Measurements from ENCODE around the gene TNK1. TPM values are rescaled to one million over a fixed set of nuclear protein-coding genes. Genes with fewer than 3 reads are reported as not detected.
"Not testable (repeated sequence)": the region's sequence is repeated elsewhere in the genome, so short reads cannot be mapped to it uniquely, and the experiment has no call there.

Gene TNK1
- total RNA-seq, 2 experiments from 2014 or later = 4.0 to 4.8 TPM

DNA sequence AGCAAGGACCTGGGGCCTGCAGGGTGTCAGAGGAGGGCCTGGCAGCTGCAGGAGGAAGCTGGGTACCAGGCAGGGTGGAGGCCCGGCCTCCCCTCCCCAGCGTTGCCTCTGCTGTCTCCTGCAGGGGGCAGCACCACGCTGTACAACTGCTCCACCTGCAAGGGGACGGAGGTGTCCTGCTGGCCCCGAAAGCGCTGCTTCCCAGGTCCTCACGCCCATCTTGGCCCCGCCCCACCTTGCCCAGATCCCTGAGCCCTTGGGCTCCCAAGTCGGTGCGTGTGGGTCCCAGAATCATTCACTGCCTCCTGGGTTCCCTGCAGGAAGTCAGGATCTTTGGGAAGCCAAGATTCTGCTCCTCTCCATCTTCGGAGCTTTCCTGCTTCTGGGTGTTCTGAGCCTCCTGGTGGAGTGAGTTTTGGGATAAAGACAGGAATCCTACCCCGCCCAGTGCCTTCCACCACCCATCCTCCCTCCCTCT, 24.8 kb upstream of the TNK1 start:
- H3K4me3 Mint-ChIP-seq = no peak overlapping the region
- H3K4me1 Mint-ChIP-seq (ENCODE audit: low read depth) = peaks cover 28% of the 10 kb centered on the region
- peaks cover 3% of the 10 kb centered on the region for H3K36me3 Mint-ChIP-seq (ENCODE audit: low read depth)
- no peaks in the 10 kb centered on the region for H3K27me3 Mint-ChIP-seq (ENCODE audit: low read depth)
- intact Hi-C loops (cut with micrococcal nuclease) = loop anchor here (1.0 to 5.0 kb wide), 5 partner anchors 36 to 331 kb away; partner anchors contain the start of genes PLSCR3, SENP3, TMEM102 and TP53
- peak; percentile 91 for DNase-seq
- H3K9me3 Mint-ChIP-seq = no peaks in the 10 kb centered on the region
- H3K27ac Mint-ChIP-seq = no peak overlapping the region
- CTCF ChIA-PET = interaction anchor here (0.6 to 4.4 kb wide), 37 partner anchors 12 to 331 kb away, joined by 3 to 34 read pairs (median 4); partner anchors contain the start of genes ACAP1, FGF11, NEURL4 and PLSCR3

GRCh38 chr17:7356756-7357155, 24.1 kb upstream of the TNK1 start:
- no peaks in the 10 kb centered on the region for H3K36me3 Mint-ChIP-seq (ENCODE audit: low read depth)
- no peak for DNase-seq
- intact Hi-C loops (cut with micrococcal nuclease) = loop anchor here (1.0 to 5.0 kb wide), 5 partner anchors 36 to 330 kb away; partner anchors contain the start of genes PLSCR3, SENP3, TMEM102 and TP53
- peaks cover 25% of the 10 kb centered on the region for H3K4me1 Mint-ChIP-seq (ENCODE audit: low read depth)
- no peaks in the 10 kb centered on the region for H3K9me3 Mint-ChIP-seq
- CTCF ChIA-PET = interaction anchor here (0.9 to 4.4 kb wide), 13 partner anchors 11 to 331 kb away, joined by 3 to 34 read pairs (median 7); partner anchors contain the start of genes ACAP1, FGF11, SENP3 and TMEM102
- no peak overlapping the region for H3K4me3 Mint-ChIP-seq
- H3K27ac Mint-ChIP-seq = no peak overlapping the region
- no peaks in the 10 kb centered on the region for H3K27me3 Mint-ChIP-seq (ENCODE audit: low read depth)

- H3K9me3 Mint-ChIP-seq = no peaks in the 10 kb centered on the region
- peaks cover 24% of the 10 kb centered on the region for H3K4me1 Mint-ChIP-seq (ENCODE audit: low read depth)
- intact Hi-C loops (cut with micrococcal nuclease) = loop anchor here (2.0 to 5.0 kb wide), 2 partner anchors 35 to 329 kb away; partner anchors contain the start of genes PLSCR3 and TP53
- no peaks in the 10 kb centered on the region for H3K27me3 Mint-ChIP-seq (ENCODE audit: low read depth)
- CTCF ChIA-PET = no interaction called here
- no peak for DNase-seq
- no peak overlapping the region for H3K27ac Mint-ChIP-seq
- no peak overlapping the region for H3K4me3 Mint-ChIP-seq
- H3K36me3 Mint-ChIP-seq (ENCODE audit: low read depth) = no peaks in the 10 kb centered on the region
These were observed 23.5 kb upstream of the TNK1 start for GRCh38 chr17:7357381-7357780.

GRCh38 chr17:7361906-7362305, 19.0 kb upstream of the TNK1 start:
- Mint-ChIP-seq H3K27me3 (ENCODE audit: low read depth) (no peaks in the 10 kb centered on the region), H3K27ac (no peak overlapping the region), H3K4me3 (no peak overlapping the region), H3K9me3 (no peaks in the 10 kb centered on the region), H3K36me3 (ENCODE audit: low read depth) (no peaks in the 10 kb centered on the region), H3K4me1 (ENCODE audit: low read depth) (no peaks in the 10 kb centered on the region)
- intact Hi-C loops (cut with micrococcal nuclease) = no loop called here
- CTCF ChIA-PET = interaction anchor here (1.3 to 1.4 kb wide), 2 partner anchors 124 to 326 kb away, joined by 3 to 5 read pairs; partner anchors contain the start of gene WRAP53
- no peak for DNase-seq

DNA sequence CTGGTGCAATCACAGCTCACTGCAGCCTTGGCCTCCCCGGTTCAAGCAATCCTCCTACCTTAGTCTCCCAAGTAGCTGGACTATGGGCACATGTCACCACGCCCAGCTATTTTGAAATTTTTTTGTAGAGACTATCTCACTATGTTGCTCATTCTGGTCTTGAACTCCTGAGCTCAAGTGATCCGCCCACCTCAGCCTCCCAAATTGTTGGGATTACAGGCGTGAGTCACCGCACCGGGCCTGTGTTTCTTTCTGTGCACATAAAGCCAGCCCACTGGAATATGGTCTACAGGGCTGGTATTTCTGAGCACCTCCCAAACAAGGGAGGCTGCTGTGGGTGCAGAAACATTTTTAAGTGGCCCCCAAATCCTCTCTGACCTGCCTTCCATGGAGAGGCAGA, 17.6 kb upstream of the TNK1 start:
- intact Hi-C loops (cut with micrococcal nuclease) = no loop called here
- H3K4me3 Mint-ChIP-seq = no peak overlapping the region
- H3K4me1 Mint-ChIP-seq (ENCODE audit: low read depth) = no peaks in the 10 kb centered on the region

GRCh38 chr17:7365963-7366362, 14.9 kb upstream of the TNK1 start:
- H3K4me1 Mint-ChIP-seq (ENCODE audit: low read depth); H3K36me3 Mint-ChIP-seq (ENCODE audit: low read depth); H3K27ac Mint-ChIP-seq; H3K27me3 Mint-ChIP-seq (ENCODE audit: low read depth); H3K4me3 Mint-ChIP-seq; CTCF ChIA-PET; H3K9me3 Mint-ChIP-seq; intact Hi-C loops (cut with micrococcal nuclease); DNase-seq: not testable (repeated sequence)

More for the DNA sequence above, 17.6 kb upstream of the TNK1 start:
- no peaks in the 10 kb centered on the region for H3K9me3 Mint-ChIP-seq
- CTCF ChIA-PET = no interaction called here
- no peak overlapping the region for H3K27ac Mint-ChIP-seq
- no peak for DNase-seq
- no peaks in the 10 kb centered on the region for H3K27me3 Mint-ChIP-seq (ENCODE audit: low read depth)
- H3K36me3 Mint-ChIP-seq (ENCODE audit: low read depth) = no peaks in the 10 kb centered on the region

DNA sequence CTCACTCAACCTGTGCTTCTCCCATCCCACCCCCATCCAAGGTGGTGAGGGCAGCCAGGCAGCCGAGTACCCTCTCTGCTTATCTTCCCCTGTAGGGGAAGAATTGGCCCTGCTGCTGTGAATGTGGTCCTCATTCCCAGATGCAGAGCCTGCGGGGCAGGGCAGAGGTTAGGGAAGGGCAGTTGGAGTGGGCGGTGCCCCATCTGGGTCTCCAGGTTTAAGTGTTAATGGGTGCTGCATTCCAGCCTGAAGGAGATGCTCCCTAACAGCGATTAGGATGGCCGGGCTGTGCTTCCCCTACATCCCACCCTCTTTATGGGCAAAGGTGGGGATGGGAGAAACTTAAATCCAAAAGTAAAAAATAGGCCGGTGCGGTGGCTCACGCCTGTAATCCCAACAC, 13.8 kb upstream of the TNK1 start:
- Mint-ChIP-seq H3K4me1 (ENCODE audit: low read depth) (no peaks in the 10 kb centered on the region), H3K9me3 (no peaks in the 10 kb centered on the region), H3K36me3 (ENCODE audit: low read depth) (no peaks in the 10 kb centered on the region), H3K27me3 (ENCODE audit: low read depth) (peaks cover 2% of the 10 kb centered on the region), H3K4me3 (no peak overlapping the region), H3K27ac (no peak overlapping the region)
- no peak for DNase-seq
- CTCF ChIA-PET = interaction anchor here (1.5 kb wide), 1 partner anchor 11 kb away, joined by 5 read pairs; no protein-coding TSS in a partner anchor
- intact Hi-C loops (cut with micrococcal nuclease) = no loop called here

- intact Hi-C loops (cut with micrococcal nuclease) = no loop called here
- Mint-ChIP-seq H3K27me3 (ENCODE audit: low read depth) (peaks cover 2% of the 10 kb centered on the region), H3K36me3 (ENCODE audit: low read depth) (no peaks in the 10 kb centered on the region), H3K4me3 (no peak overlapping the region), H3K27ac (no peak overlapping the region), H3K4me1 (ENCODE audit: low read depth) (no peaks in the 10 kb centered on the region), H3K9me3 (no peaks in the 10 kb centered on the region)
- DNase-seq = no peak
- CTCF ChIA-PET = interaction anchor here (1.5 kb wide), 1 partner anchor 12 kb away, joined by 5 read pairs; no protein-coding TSS in a partner anchor
These were observed 12.8 kb upstream of the TNK1 start for GRCh38 chr17:7367918-7368598.

DNA sequence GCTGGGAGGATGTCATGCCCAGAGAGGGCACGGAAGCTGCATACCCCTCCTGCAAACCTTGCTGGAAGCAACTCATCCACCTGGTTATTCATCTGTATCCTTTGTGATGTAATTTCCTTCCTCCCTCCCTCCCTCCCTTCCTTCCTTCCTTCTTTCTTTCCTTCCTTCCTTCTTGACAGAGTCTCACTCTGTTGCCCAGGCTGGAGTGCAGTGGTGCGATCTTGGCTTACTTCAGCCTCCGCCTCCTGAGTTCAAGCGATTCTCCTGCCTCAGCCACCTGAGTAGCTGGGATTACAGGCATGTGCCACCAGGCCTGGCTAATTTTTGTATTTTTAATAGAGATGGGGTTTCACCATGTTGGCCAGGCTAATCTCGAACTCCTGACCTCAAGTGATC, 12.3 kb upstream of the TNK1 start:
- H3K4me1 Mint-ChIP-seq (ENCODE audit: low read depth); H3K4me3 Mint-ChIP-seq; H3K9me3 Mint-ChIP-seq; intact Hi-C loops (cut with micrococcal nuclease); H3K27ac Mint-ChIP-seq; H3K36me3 Mint-ChIP-seq (ENCODE audit: low read depth); DNase-seq; H3K27me3 Mint-ChIP-seq (ENCODE audit: low read depth): not testable (repeated sequence)
- CTCF ChIA-PET = interaction anchor here (1.5 kb wide), 1 partner anchor 12 kb away, joined by 5 read pairs; no protein-coding TSS in a partner anchor

- Mint-ChIP-seq H3K4me3 (no peak overlapping the region), H3K4me1 (ENCODE audit: low read depth) (no peaks in the 10 kb centered on the region), H3K36me3 (ENCODE audit: low read depth) (no peaks in the 10 kb centered on the region), H3K9me3 (no peaks in the 10 kb centered on the region), H3K27ac (no peak overlapping the region), H3K27me3 (ENCODE audit: low read depth) (peaks cover 2% of the 10 kb centered on the region)
- CTCF ChIA-PET = interaction anchor here (0.9 to 3.5 kb wide), 2 partner anchors 14 to 45 kb away, joined by 3 to 13 read pairs; no protein-coding TSS in a partner anchor
- no peak for DNase-seq
- intact Hi-C loops (cut with micrococcal nuclease) = no loop called here
These were observed 11.1 kb upstream of the TNK1 start for GRCh38 chr17:7369825-7370224.

GRCh38 chr17:7370853-7371252, 10.0 kb upstream of the TNK1 start:
- Mint-ChIP-seq H3K36me3 (ENCODE audit: low read depth) (no peaks in the 10 kb centered on the region), H3K4me1 (ENCODE audit: low read depth) (no peaks in the 10 kb centered on the region), H3K4me3 (no peak overlapping the region), H3K27ac (no peak overlapping the region), H3K9me3 (no peaks in the 10 kb centered on the region), H3K27me3 (ENCODE audit: low read depth) (peaks cover 2% of the 10 kb centered on the region)
- CTCF ChIA-PET = interaction anchor here (0.5 to 3.5 kb wide), 5 partner anchors 15 to 372 kb away, joined by 3 to 13 read pairs (median 3); no protein-coding TSS in a partner anchor
- no peak for DNase-seq
- intact Hi-C loops (cut with micrococcal nuclease) = no loop called here

- Mint-ChIP-seq H3K27ac (no peak overlapping the region), H3K4me3 (no peak overlapping the region), H3K36me3 (ENCODE audit: low read depth) (no peaks in the 10 kb centered on the region), H3K4me1 (ENCODE audit: low read depth) (no peaks in the 10 kb centered on the region), H3K27me3 (ENCODE audit: low read depth) (peaks cover 11% of the 10 kb centered on the region), H3K9me3 (peaks cover 3% of the 10 kb centered on the region)
- no peak for DNase-seq
- intact Hi-C loops (cut with micrococcal nuclease) = no loop called here
- CTCF ChIA-PET = no interaction called here
These were observed 6.5 kb upstream of the TNK1 start for GRCh38 chr17:7374353-7374752.

All from activated naive CD4-positive, alpha-beta T cell treated with anti-CD3 and anti-CD28 coated beads for 36 hours (primary cell).